CD4-positive, alpha-beta T cell (primary cell): ENCODE data around the gene ANKS1B. TPM values are rescaled to one million over a fixed set of nuclear protein-coding genes. Genes with fewer than 3 reads are reported as not detected.

ENCODE experiments used
- ATAC-seq: fragments of 200-7000 bp; cut with Tn5 transposase; one replicate; pipeline ENCODE4 v1.10.0; 2022; ENCODE audit warnings: mild to moderate bottlenecking; ENCODE audit not compliant: poor library complexity
- CTCF ChIA-PET: fragments of 350-600 bp; sonication (Branson Sonifier 250); formaldehyde crosslinking; loops from one replicate; lab custom pipeline; 2021; ENCODE audit warnings: antibody characterized with exemption, inconsistent platforms; lab: Charles Lee
- POLR2A ChIA-PET: fragments of 350-600 bp; sonication (Branson Sonifier 250); formaldehyde crosslinking; loops from one replicate; lab custom pipeline; 2021; ENCODE audit warnings: antibody characterized with exemption, inconsistent platforms; lab: Charles Lee
- DNase-seq, 14 experiments: peaks; one replicate each; pipeline ENCODE4 v3.0.0-alpha.2; 2013 to 2020; ENCODE audit warnings: mixed read lengths in 2 of 14
- H3K27ac ChIP-seq, 2 donors: one replicate each; pipeline versions ENCODE4 v1.5.1 to v1.7.0; 2013; ENCODE audit warnings: low read length in 2 of 2, low read depth in 1 of 2, mild to moderate bottlenecking in 1 of 2
- H3K27me3 ChIP-seq, 2 experiments: 1 replicate in 1 of 2; 2 replicates in 1 of 2; pipeline versions ENCODE4 v1.6.1 to v1.7.0; 2013; ENCODE audit warnings: low read length in 2 of 2, control low read depth in 1 of 2, mild to moderate bottlenecking in 1 of 2, moderate library complexity in 1 of 2; ENCODE audit not compliant: insufficient read depth in 2 of 2, control insufficient read depth in 1 of 2
- H3K36me3 ChIP-seq: one replicate; pipeline ENCODE4 v1.6.1; 2013; ENCODE audit warnings: low read length, control low read depth; ENCODE audit not compliant: insufficient read depth
- H3K4me1 ChIP-seq: one replicate; pipeline ENCODE4 v1.6.1; 2013; ENCODE audit warnings: low read length, control low read depth; ENCODE audit not compliant: insufficient read depth
- H3K4me3 ChIP-seq: one replicate; pipeline ENCODE4 v1.5.1; 2013; ENCODE audit warnings: mild to moderate bottlenecking, low read length, moderate library complexity
- H3K9me3 ChIP-seq, 2 experiments: 1 replicate in 1 of 2; 2 replicates in 1 of 2; pipeline versions ENCODE4 v1.6.1 to v1.7.0; 2013; ENCODE audit warnings: low read length in 2 of 2, mild to moderate bottlenecking in 2 of 2, control low read depth in 1 of 2, moderate library complexity in 1 of 2; ENCODE audit not compliant: control insufficient read depth in 1 of 2, insufficient read depth in 1 of 2
- H3K27ac Mint-ChIP-seq: one replicate; pipeline ENCODE4 v1.8.0; 2020; ENCODE audit warnings: mixed read lengths
- H3K27me3 Mint-ChIP-seq: one replicate; pipeline ENCODE4 v1.8.0; 2021; ENCODE audit warnings: mixed read lengths
- H3K36me3 Mint-ChIP-seq: one replicate; pipeline ENCODE4 v1.8.0; 2021; ENCODE audit warnings: low read depth, mixed read lengths
- H3K4me1 Mint-ChIP-seq: one replicate; pipeline ENCODE4 v1.8.0; 2021; ENCODE audit warnings: low read depth, mixed read lengths
- H3K4me3 Mint-ChIP-seq: one replicate; pipeline ENCODE4 v1.8.0; 2020; ENCODE audit warnings: mild to moderate bottlenecking, mixed read lengths
- H3K9me3 Mint-ChIP-seq: one replicate; pipeline ENCODE4 v1.8.0; 2020; ENCODE audit warnings: mixed read lengths
- intact Hi-C, 2 experiments: fragments of 100-400 bp; cut with DNase I in 1 of 2; cut with micrococcal nuclease in 1 of 2; formaldehyde crosslinking; loops; one replicate each; pipeline versions ENCODE4 v1.15.1 to v1.9.0; 2023 to 2025; cut with DNase I, micrococcal nuclease
- total RNA-seq, 174 experiments: library from RNA in 2 of 174; stranded (reverse) in 2 of 174; gene quantifications; one replicate each; pipeline ENCODE4 v1.2.3 and lab custom pipeline; 2021 to 2026
- TF ChIP-seq, protein P1 (sequence below): fragments of 200-600 bp; IDR thresholded peaks from one replicate; pipeline ENCODE4 v1.8.0; 2022; ENCODE audit warnings: antibody characterized with exemption, mild to moderate bottlenecking

The ANKS1B gene
- total RNA-seq, 2 experiments from 2014 or later: 0.16 to 1.1 TPM

DNA sequence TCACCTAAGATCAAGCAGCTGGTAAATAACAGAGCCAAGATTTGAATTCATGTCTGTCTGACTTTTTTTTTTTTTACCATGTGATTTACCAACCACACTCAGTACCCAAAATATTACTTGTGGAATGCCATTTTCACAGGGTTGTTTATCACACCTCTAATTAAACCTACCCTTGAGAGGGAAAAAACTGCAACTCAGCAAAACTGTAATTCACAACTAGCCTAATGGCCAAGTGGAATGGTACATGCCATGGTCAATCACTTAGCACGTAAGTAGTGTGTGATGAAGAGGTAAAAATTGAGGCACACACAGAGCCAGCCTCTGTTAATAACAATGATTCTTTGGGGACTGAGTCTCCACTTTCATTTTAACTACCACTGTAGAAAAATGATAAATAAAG lies 750.0 kb downstream of the ANKS1B start:
- intact Hi-C loops: no loop called here
- H3K27ac Mint-ChIP-seq: no peak overlapping the region
- POLR2A ChIA-PET: no interaction called here
- H3K27ac ChIP-seq: no peak overlapping the region
- no peaks in the 10 kb centered on the region for H3K27me3 ChIP-seq
- TF ChIP-seq, protein P1, sequence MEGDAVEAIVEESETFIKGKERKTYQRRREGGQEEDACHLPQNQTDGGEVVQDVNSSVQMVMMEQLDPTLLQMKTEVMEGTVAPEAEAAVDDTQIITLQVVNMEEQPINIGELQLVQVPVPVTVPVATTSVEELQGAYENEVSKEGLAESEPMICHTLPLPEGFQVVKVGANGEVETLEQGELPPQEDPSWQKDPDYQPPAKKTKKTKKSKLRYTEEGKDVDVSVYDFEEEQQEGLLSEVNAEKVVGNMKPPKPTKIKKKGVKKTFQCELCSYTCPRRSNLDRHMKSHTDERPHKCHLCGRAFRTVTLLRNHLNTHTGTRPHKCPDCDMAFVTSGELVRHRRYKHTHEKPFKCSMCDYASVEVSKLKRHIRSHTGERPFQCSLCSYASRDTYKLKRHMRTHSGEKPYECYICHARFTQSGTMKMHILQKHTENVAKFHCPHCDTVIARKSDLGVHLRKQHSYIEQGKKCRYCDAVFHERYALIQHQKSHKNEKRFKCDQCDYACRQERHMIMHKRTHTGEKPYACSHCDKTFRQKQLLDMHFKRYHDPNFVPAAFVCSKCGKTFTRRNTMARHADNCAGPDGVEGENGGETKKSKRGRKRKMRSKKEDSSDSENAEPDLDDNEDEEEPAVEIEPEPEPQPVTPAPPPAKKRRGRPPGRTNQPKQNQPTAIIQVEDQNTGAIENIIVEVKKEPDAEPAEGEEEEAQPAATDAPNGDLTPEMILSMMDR: no peak
- H3K27me3 Mint-ChIP-seq: no peaks in the 10 kb centered on the region
- ATAC-seq: no peak
- peaks cover 7% of the 10 kb centered on the region for H3K9me3 Mint-ChIP-seq
- CTCF ChIA-PET: no interaction called here
- H3K4me1 Mint-ChIP-seq: no peaks in the 10 kb centered on the region
- no peaks in the 10 kb centered on the region for H3K36me3 ChIP-seq
- no peaks in the 10 kb centered on the region for H3K4me1 ChIP-seq
- no peaks in the 10 kb centered on the region for H3K36me3 Mint-ChIP-seq
- no peak overlapping the region for H3K4me3 Mint-ChIP-seq
- H3K9me3 ChIP-seq: peaks cover 0 to 10% of the 10 kb centered on the region in 2 experiments
- DNase-seq: no peak
- H3K4me3 ChIP-seq: no peak overlapping the region

DNA sequence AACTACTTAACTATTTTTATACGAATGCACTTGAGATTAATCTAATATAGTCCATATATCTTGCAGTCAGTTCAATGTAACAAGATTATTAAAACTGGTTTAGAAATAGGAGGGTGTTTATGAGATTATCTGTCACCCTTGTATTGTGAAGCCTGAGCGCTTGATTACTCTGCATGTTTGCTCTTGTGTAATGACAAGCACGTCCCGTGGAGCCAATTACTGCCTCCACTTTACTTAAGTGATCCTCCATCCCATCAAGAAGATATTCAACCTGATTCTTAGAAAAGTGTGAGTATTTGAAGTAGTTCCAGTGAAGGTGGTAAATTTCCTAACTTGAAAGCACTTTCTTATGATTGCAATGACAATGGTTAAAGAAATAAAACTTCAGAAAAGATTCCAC lies 752.4 kb downstream of the ANKS1B start:
- Mint-ChIP-seq H3K9me3 (peaks cover 5% of the 10 kb centered on the region), H3K27ac (no peak overlapping the region), H3K4me1 (no peaks in the 10 kb centered on the region), H3K27me3 (no peaks in the 10 kb centered on the region), H3K36me3 (no peaks in the 10 kb centered on the region), H3K4me3 (no peak overlapping the region)
- no peak for ATAC-seq
- no peaks in the 10 kb centered on the region for H3K9me3 ChIP-seq
- no peak for DNase-seq
- no peaks in the 10 kb centered on the region for H3K4me1 ChIP-seq
- TF ChIP-seq, protein P1: no peak
- ChIA-PET CTCF (no interaction called here), POLR2A (no interaction called here)
- H3K36me3 ChIP-seq: no peaks in the 10 kb centered on the region
- H3K27ac ChIP-seq: no peak overlapping the region
- intact Hi-C loops: no loop called here
- H3K4me3 ChIP-seq: no peak overlapping the region
- H3K27me3 ChIP-seq: no peaks in the 10 kb centered on the region

DNA sequence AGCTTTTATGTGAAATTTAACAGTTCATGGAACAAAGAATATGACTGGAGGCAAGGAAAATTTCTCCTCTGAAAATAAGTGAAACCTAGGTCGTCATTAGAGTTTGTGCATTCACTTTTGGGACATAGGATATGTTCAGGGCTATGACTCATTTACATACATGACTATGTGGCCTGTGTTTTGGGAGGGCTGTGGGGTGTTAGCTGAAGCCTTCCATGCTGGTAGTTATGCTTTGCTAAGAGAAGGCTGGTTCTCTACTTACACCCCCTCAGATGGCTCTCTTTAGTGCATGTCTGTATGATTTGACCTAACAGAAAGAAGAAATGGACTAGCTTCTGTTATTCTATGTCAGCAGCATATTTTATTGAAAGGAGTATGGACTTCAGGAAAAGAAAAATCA lies 753.7 kb downstream of the ANKS1B start:
- Mint-ChIP-seq H3K27me3 (no peaks in the 10 kb centered on the region), H3K4me3 (no peak overlapping the region), H3K27ac (no peak overlapping the region), H3K4me1 (no peaks in the 10 kb centered on the region), H3K36me3 (no peaks in the 10 kb centered on the region), H3K9me3 (no peaks in the 10 kb centered on the region)
- POLR2A ChIA-PET: no interaction called here
- TF ChIP-seq, protein P1: no peak
- Histone ChIP-seq H3K4me3 (no peak overlapping the region), H3K9me3 (no peaks in the 10 kb centered on the region), H3K36me3 (no peaks in the 10 kb centered on the region), H3K27me3 (no peaks in the 10 kb centered on the region), H3K27ac (no peak overlapping the region), H3K4me1 (no peaks in the 10 kb centered on the region)
- no peak for ATAC-seq
- no peak for DNase-seq
- CTCF ChIA-PET: no interaction called here
- intact Hi-C loops: no loop called here
